ENCODE data around the gene CERS6. TPM values are rescaled to one million over a fixed set of nuclear protein-coding genes. Genes with fewer than 3 reads are reported as not detected.

CERS6 gene
- total RNA-seq, 1 donor from 2014 or later, result 30.9 TPM

DNA sequence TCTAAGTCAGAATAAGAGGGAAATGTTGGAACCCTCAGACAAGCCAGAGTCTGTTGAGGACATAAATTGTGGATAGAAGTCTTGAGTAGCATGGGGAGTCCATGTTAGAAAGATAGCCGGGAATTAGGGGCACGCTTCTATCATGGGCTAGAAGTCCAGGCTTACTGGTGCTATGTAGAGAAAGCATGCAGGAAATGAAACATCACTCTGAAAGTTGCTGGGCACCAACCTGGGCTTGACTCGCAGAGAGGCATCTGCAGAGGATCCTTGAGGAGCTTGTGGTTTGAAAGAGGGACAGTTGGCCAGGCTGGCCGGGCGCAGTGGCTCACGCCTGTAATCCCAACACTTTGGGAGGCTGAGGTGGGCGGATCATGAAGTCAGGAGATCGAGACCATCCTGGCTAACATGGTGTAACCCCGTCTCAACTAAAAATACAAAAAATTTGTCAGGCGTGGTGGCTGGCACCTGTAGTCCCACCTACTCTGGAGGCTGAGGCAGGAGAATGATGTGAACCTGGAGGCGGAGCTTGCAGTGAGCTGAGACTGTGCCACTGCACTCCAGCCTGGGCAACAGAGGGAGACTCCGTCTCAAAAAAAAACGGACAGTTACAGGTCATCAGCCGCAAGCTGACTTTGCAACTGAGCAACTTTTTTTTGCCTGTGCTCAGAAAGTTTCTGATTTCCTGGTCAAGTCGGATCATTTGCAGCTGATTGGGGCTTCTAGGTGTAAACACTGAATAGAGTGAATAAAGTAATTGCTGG, 24.9 kb downstream of the CERS6 start:
- TF ChIP-seq, protein P1, sequence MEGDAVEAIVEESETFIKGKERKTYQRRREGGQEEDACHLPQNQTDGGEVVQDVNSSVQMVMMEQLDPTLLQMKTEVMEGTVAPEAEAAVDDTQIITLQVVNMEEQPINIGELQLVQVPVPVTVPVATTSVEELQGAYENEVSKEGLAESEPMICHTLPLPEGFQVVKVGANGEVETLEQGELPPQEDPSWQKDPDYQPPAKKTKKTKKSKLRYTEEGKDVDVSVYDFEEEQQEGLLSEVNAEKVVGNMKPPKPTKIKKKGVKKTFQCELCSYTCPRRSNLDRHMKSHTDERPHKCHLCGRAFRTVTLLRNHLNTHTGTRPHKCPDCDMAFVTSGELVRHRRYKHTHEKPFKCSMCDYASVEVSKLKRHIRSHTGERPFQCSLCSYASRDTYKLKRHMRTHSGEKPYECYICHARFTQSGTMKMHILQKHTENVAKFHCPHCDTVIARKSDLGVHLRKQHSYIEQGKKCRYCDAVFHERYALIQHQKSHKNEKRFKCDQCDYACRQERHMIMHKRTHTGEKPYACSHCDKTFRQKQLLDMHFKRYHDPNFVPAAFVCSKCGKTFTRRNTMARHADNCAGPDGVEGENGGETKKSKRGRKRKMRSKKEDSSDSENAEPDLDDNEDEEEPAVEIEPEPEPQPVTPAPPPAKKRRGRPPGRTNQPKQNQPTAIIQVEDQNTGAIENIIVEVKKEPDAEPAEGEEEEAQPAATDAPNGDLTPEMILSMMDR (IDR thresholded peaks at IDR 0.05), result no peak
- Mint-ChIP-seq H3K27ac (ENCODE audit: unreplicated experiment) (no peak overlapping the region), H3K36me3 (ENCODE audit: unreplicated experiment) (no peaks in the 10 kb centered on the region)

DNA sequence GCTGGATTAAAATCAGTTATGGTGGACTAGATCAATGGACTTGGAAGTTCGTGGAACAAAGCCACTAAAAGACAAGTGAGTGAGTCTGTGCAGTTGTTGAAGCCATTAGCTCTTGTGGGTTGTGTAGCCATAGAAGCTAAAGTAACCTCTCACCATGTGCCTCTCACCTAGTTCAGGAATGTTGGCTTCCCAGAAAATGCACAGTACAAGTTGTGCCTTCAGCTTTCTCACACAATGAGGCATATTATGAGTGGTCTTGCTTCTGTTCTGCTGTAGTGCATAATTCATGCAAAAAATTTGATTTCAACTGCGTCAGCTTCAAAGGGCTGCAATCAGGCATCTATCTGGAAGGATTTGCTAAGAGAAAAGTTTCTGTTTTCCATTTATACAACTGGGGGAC, 26.2 kb downstream of the CERS6 start:
- peaks cover 4% of the 10 kb centered on the region for H3K9me3 Mint-ChIP-seq (ENCODE audit: unreplicated experiment)
- no peak overlapping the region for H3K27ac Mint-ChIP-seq (ENCODE audit: unreplicated experiment)
- no peak for DNase-seq (ENCODE audit: extremely low spot score, unreplicated experiment)
- H3K36me3 Mint-ChIP-seq (ENCODE audit: unreplicated experiment), result peaks cover 3% of the 10 kb centered on the region
- H3K4me3 Mint-ChIP-seq (ENCODE audit: unreplicated experiment), result no peak overlapping the region
- no peaks in the 10 kb centered on the region for H3K27me3 Mint-ChIP-seq (ENCODE audit: unreplicated experiment)
- TF ChIP-seq, protein P1 (IDR thresholded peaks at IDR 0.05), result no peak
- H3K4me1 Mint-ChIP-seq (ENCODE audit: unreplicated experiment), result peaks cover 44% of the 10 kb centered on the region

More for the DNA sequence above, 24.9 kb downstream of the CERS6 start:
- H3K9me3 Mint-ChIP-seq (ENCODE audit: unreplicated experiment), result no peaks in the 10 kb centered on the region
- H3K27me3 Mint-ChIP-seq (ENCODE audit: unreplicated experiment), result no peaks in the 10 kb centered on the region
- DNase-seq (ENCODE audit: extremely low spot score, unreplicated experiment), result no peak
- peaks cover 45% of the 10 kb centered on the region for H3K4me1 Mint-ChIP-seq (ENCODE audit: unreplicated experiment)
- no peak overlapping the region for H3K4me3 Mint-ChIP-seq (ENCODE audit: unreplicated experiment)

DNA sequence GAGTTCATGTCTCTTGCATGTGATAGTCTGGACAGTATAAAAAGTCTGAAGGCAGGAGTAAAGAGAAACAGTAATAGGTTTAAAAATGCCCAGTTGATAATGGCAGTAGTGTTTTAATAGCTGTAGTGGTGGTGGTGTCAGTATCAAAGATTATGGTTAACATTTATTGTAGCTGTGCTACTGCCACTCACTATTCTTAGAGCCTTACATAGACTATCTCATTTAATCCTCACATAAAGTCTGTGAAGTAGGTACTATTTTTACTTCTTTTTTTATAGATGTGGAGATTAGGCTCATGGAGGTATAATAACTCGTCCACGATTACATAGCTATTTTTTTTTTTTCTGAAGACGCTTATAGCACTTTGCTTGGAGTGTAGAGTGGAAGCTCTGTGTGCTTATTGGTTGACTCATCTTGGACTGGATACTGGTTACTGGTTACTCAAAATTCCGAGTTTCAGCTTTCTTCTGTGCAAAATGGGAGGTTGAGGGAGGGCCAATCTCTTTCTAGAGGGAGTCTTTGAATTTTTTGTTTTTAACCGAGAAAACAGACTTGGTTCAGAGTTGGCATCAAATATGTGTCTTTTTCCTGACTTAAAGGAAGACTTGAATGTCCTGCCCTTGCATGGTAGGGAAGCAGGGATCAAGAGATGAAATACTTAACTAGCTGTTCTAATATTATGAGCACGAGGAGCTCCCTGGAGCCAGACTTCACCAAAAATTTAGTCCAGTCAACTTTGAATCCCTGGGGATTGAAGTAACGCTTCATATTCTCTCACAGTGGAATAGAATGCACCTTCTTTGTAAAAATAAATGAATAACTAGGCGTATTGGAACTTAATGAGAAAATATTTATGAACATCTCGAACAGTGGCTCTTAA, 27.1 kb downstream of the CERS6 start:
- TF ChIP-seq, protein P1 (IDR thresholded peaks at IDR 0.05), result no peak
- peaks cover 3% of the 10 kb centered on the region for H3K36me3 Mint-ChIP-seq (ENCODE audit: unreplicated experiment)
- H3K4me1 Mint-ChIP-seq (ENCODE audit: unreplicated experiment), result peaks cover 38% of the 10 kb centered on the region
- peaks cover 4% of the 10 kb centered on the region for H3K9me3 Mint-ChIP-seq (ENCODE audit: unreplicated experiment)
- DNase-seq (ENCODE audit: extremely low spot score, unreplicated experiment), result no peak
- H3K27ac Mint-ChIP-seq (ENCODE audit: unreplicated experiment), result peak overlapping the region; percentile 27
- H3K4me3 Mint-ChIP-seq (ENCODE audit: unreplicated experiment), result no peak overlapping the region
- H3K27me3 Mint-ChIP-seq (ENCODE audit: unreplicated experiment), result no peaks in the 10 kb centered on the region

DNA sequence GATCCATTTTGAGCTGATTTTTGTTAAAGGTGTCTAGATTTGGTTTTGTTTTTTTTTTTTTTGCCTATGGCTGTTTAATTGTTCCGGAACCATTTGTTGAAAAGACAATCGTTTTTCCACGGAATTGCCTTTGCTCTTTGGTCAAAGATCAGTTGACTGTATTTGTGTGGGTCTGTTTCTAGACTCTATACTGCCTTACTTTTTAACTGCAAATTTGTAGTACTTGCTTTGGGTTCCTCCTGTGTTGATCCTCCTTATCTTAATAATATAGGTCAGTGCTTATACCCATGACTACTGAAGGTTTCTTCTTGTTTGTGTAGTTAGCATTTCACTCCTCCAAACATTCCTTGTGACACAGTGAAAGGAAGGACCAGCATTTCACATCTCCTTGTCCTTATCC, 30.4 kb downstream of the CERS6 start:
- Mint-ChIP-seq H3K9me3 (ENCODE audit: unreplicated experiment) (peaks cover 7% of the 10 kb centered on the region), H3K36me3 (ENCODE audit: unreplicated experiment) (peaks cover 4% of the 10 kb centered on the region), H3K4me1 (ENCODE audit: unreplicated experiment) (peaks cover 55% of the 10 kb centered on the region), H3K27me3 (ENCODE audit: unreplicated experiment) (no peaks in the 10 kb centered on the region), H3K27ac (ENCODE audit: unreplicated experiment) (no peak overlapping the region), H3K4me3 (ENCODE audit: unreplicated experiment) (no peak overlapping the region)
- DNase-seq (ENCODE audit: extremely low spot score, unreplicated experiment), result no peak
- TF ChIP-seq, protein P1 (IDR thresholded peaks at IDR 0.05), result no peak
